ENCODE results near the gene MTMR3. TPM values are rescaled to one million over a fixed set of nuclear protein-coding genes. Genes with fewer than 3 reads are reported as not detected.

Gene MTMR3
- total and polyA plus RNA-seq, 4 donors: 6.0 to 38.8 (median 17.1) TPM

DNA sequence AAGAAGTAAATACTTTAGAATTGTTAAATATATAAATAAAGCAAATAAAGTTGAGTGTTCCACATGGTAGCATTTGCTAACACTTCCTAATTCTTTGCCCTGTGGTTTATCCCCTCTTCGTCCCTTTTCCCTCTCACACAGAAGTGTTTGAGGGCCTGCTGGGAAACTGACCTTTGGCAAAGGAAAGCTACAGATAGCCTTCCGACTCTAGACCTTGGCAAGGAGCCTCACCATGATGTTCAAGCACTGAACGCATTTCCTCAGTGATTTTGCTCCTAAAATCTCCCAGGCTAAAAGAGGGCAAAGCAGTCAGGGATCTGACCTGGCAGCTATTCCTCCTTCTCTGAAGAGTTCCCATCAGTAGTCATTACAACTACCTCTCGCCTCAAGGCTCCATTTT, 144.8 kb downstream of the MTMR3 start:
- no peak overlapping the region for H3K4me3 ChIP-seq (ENCODE audit: low read depth in 1 of 3, low read length in 3 of 3)
- 61% methylated on average over 4 of the region's 4 CpGs for WGBS
- H3K27ac ChIP-seq (ENCODE audit: low read depth in 1 of 2, low read length in 2 of 2): no peak overlapping the region
- H3K9ac ChIP-seq (ENCODE audit: low read depth in 1 of 2, low read length in 2 of 2): no peak overlapping the region
- H3K9me3 ChIP-seq (ENCODE audit: control insufficient read depth in 4 of 4, low read length in 3 of 4): no peaks in the 10 kb centered on the region
- H3K4me1 ChIP-seq (ENCODE audit: control insufficient read depth in 4 of 4, insufficient read depth in 4 of 4, low read length in 3 of 4): peaks cover 0 to 18% (median 6%) of the 10 kb centered on the region in 4 donors
- H3K27me3 ChIP-seq (ENCODE audit: control insufficient read depth in 4 of 4, insufficient read depth in 4 of 4, low read length in 3 of 4): no peaks in the 10 kb centered on the region
- TF ChIP-seq SP1 (IDR thresholded peaks at IDR 0.05): no peak
- TF ChIP-seq EGR1 (IDR thresholded peaks at IDR 0.05; ENCODE audit: low read depth in 2 of 2): no peak
- peak; percentile 26 to 34 for TF ChIP-seq RXRA (IDR thresholded peaks at IDR 0.05)
- TF ChIP-seq, protein P1, sequence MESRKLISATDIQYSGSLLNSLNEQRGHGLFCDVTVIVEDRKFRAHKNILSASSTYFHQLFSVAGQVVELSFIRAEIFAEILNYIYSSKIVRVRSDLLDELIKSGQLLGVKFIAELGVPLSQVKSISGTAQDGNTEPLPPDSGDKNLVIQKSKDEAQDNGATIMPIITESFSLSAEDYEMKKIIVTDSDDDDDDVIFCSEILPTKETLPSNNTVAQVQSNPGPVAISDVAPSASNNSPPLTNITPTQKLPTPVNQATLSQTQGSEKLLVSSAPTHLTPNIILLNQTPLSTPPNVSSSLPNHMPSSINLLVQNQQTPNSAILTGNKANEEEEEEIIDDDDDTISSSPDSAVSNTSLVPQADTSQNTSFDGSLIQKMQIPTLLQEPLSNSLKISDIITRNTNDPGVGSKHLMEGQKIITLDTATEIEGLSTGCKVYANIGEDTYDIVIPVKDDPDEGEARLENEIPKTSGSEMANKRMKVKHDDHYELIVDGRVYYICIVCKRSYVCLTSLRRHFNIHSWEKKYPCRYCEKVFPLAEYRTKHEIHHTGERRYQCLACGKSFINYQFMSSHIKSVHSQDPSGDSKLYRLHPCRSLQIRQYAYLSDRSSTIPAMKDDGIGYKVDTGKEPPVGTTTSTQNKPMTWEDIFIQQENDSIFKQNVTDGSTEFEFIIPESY (IDR thresholded peaks at IDR 0.05): no peak
- TF ChIP-seq, protein P2, sequence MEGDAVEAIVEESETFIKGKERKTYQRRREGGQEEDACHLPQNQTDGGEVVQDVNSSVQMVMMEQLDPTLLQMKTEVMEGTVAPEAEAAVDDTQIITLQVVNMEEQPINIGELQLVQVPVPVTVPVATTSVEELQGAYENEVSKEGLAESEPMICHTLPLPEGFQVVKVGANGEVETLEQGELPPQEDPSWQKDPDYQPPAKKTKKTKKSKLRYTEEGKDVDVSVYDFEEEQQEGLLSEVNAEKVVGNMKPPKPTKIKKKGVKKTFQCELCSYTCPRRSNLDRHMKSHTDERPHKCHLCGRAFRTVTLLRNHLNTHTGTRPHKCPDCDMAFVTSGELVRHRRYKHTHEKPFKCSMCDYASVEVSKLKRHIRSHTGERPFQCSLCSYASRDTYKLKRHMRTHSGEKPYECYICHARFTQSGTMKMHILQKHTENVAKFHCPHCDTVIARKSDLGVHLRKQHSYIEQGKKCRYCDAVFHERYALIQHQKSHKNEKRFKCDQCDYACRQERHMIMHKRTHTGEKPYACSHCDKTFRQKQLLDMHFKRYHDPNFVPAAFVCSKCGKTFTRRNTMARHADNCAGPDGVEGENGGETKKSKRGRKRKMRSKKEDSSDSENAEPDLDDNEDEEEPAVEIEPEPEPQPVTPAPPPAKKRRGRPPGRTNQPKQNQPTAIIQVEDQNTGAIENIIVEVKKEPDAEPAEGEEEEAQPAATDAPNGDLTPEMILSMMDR (IDR thresholded peaks at IDR 0.05; ENCODE audit: low read depth, low read length, missing input control): no peak
- TF ChIP-seq FOXA1 (IDR thresholded peaks at IDR 0.05): no peak
- TF ChIP-seq GABPA (IDR thresholded peaks at IDR 0.05 in 1 of 2, conservative IDR thresholded peaks at IDR 0.05 in 1 of 2): no peak
- TF ChIP-seq NR2F2 (IDR thresholded peaks at IDR 0.05): peak; percentile 87
- TF ChIP-seq, protein P3, sequence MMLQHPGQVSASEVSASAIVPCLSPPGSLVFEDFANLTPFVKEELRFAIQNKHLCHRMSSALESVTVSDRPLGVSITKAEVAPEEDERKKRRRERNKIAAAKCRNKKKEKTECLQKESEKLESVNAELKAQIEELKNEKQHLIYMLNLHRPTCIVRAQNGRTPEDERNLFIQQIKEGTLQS (IDR thresholded peaks at IDR 0.05): no peak
- TF ChIP-seq RAD21 (IDR thresholded peaks at IDR 0.05): no peak
- no peak for TF ChIP-seq TAF1 (conservative IDR thresholded peaks at IDR 0.05)
- no peak for TF ChIP-seq JUND (IDR thresholded peaks at IDR 0.05)
- TF ChIP-seq, protein P4, sequence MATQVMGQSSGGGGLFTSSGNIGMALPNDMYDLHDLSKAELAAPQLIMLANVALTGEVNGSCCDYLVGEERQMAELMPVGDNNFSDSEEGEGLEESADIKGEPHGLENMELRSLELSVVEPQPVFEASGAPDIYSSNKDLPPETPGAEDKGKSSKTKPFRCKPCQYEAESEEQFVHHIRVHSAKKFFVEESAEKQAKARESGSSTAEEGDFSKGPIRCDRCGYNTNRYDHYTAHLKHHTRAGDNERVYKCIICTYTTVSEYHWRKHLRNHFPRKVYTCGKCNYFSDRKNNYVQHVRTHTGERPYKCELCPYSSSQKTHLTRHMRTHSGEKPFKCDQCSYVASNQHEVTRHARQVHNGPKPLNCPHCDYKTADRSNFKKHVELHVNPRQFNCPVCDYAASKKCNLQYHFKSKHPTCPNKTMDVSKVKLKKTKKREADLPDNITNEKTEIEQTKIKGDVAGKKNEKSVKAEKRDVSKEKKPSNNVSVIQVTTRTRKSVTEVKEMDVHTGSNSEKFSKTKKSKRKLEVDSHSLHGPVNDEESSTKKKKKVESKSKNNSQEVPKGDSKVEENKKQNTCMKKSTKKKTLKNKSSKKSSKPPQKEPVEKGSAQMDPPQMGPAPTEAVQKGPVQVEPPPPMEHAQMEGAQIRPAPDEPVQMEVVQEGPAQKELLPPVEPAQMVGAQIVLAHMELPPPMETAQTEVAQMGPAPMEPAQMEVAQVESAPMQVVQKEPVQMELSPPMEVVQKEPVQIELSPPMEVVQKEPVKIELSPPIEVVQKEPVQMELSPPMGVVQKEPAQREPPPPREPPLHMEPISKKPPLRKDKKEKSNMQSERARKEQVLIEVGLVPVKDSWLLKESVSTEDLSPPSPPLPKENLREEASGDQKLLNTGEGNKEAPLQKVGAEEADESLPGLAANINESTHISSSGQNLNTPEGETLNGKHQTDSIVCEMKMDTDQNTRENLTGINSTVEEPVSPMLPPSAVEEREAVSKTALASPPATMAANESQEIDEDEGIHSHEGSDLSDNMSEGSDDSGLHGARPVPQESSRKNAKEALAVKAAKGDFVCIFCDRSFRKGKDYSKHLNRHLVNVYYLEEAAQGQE (IDR thresholded peaks at IDR 0.05): no peak
- no peak for TF ChIP-seq HNF4A (conservative IDR thresholded peaks at IDR 0.05)
- peaks cover 3 to 36% (median 23%) of the 10 kb centered on the region in 4 donors for H3K36me3 ChIP-seq (ENCODE audit: control insufficient read depth in 4 of 4, insufficient read depth in 3 of 4, low read depth in 1 of 4, low read length in 3 of 4)
- DNase-seq (ENCODE audit: low spot score): no peak

DNA sequence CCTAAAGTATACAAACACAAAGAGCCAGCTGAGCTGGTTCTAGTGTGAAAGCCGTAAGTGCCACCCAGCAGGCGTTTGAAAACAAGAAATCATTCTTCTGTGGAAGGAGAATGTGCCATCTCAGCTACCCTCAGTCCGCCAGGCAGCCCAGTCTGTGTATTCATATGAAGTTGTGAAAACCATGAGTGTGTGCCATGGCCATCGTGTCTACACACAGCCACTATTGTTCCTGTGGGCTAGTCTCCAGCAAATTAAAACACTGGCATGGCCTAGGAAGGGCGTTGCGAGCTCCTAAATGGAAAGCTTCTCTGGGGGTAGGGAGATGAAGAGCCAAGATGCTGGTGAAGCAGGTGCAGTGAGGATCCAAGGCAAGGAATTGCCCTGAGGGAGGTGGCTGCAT, 145.8 kb downstream of the MTMR3 start:
- Histone ChIP-seq H3K9me3 (ENCODE audit: control insufficient read depth in 4 of 4, low read length in 3 of 4) (no peaks in the 10 kb centered on the region), H3K27me3 (ENCODE audit: control insufficient read depth in 4 of 4, insufficient read depth in 4 of 4, low read length in 3 of 4) (no peaks in the 10 kb centered on the region), H3K4me3 (ENCODE audit: low read depth in 1 of 3, low read length in 3 of 3) (no peak overlapping the region), H3K9ac (ENCODE audit: low read depth in 1 of 2, low read length in 2 of 2) (no peak overlapping the region), H3K4me1 (ENCODE audit: control insufficient read depth in 4 of 4, insufficient read depth in 4 of 4, low read length in 3 of 4) (peaks cover 0 to 18% (median 6%) of the 10 kb centered on the region in 4 donors), H3K36me3 (ENCODE audit: control insufficient read depth in 4 of 4, insufficient read depth in 3 of 4, low read depth in 1 of 4, low read length in 3 of 4) (peaks cover 1 to 27% (median 18%) of the 10 kb centered on the region in 4 donors), H3K27ac (ENCODE audit: low read depth in 1 of 2, low read length in 2 of 2) (no peak overlapping the region)
- 84% methylated on average over 6 of the region's 6 CpGs for WGBS
- TF ChIP-seq, protein P3 (IDR thresholded peaks at IDR 0.05): no peak
- no peak for TF ChIP-seq SP1 (IDR thresholded peaks at IDR 0.05)
- TF ChIP-seq HNF4G (IDR thresholded peaks at IDR 0.05): no peak
- no peak for TF ChIP-seq JUND (IDR thresholded peaks at IDR 0.05)
- no peak for TF ChIP-seq YY1 (IDR thresholded peaks at IDR 0.05)
- TF ChIP-seq, protein P4 (IDR thresholded peaks at IDR 0.05): no peak
- TF ChIP-seq FOXA2 (IDR thresholded peaks at IDR 0.05): no peak
- TF ChIP-seq RAD21 (IDR thresholded peaks at IDR 0.05): no peak
- TF ChIP-seq, protein P1 (IDR thresholded peaks at IDR 0.05): no peak
- no peak for DNase-seq (ENCODE audit: low spot score)
